Astrocyte (in vitro differentiated cells and primary cell): ENCODE data around the gene SLC22A4. TPM values are rescaled to one million over a fixed set of nuclear protein-coding genes. Genes with fewer than 3 reads are reported as not detected.

Source experiments
- DNase-seq: peaks from one replicate; pipeline ENCODE4 v3.0.0-alpha.2; 2010; ENCODE audit warnings: low read depth
- FAIRE-seq: peaks from 2 replicates; lab custom pipeline; 2011; peaks lifted over from hg19 to GRCh38; lab: Jason Lieb, UNC
- H2AFZ ChIP-seq: 2 replicates; pipeline ENCODE4 v1.6.0; 2012; ENCODE audit warnings: low read depth, low read length, inconsistent platforms
- H3K27ac ChIP-seq: 2 replicates; pipeline ENCODE4 v1.5.1; 2011; ENCODE audit warnings: low read depth, low read length, inconsistent platforms
- H3K27me3 ChIP-seq: 2 replicates; pipeline ENCODE4 v1.6.0; 2011; ENCODE audit warnings: low read length, inconsistent platforms; ENCODE audit not compliant: insufficient read depth
- H3K36me3 ChIP-seq: 2 replicates; pipeline ENCODE4 v1.5.1; 2011; ENCODE audit warnings: low read length, inconsistent platforms; ENCODE audit not compliant: insufficient read depth
- H3K4me1 ChIP-seq: 2 replicates; pipeline ENCODE4 v1.5.1; 2011; ENCODE audit warnings: low read length, inconsistent platforms; ENCODE audit not compliant: insufficient read depth
- H3K4me2 ChIP-seq: 2 replicates; pipeline ENCODE4 v1.6.0; 2012; ENCODE audit warnings: low read length, inconsistent platforms
- H3K4me3 ChIP-seq: 2 replicates; pipeline ENCODE4 v1.5.1; 2011; ENCODE audit warnings: low read depth, mild to moderate bottlenecking, low read length, inconsistent platforms; ENCODE audit not compliant: insufficient read depth
- H3K79me2 ChIP-seq: 2 replicates; pipeline ENCODE4 v1.6.0; 2012; ENCODE audit warnings: mild to moderate bottlenecking, low read length, inconsistent platforms; ENCODE audit not compliant: insufficient read depth
- H3K9ac ChIP-seq: 2 replicates; pipeline ENCODE4 v1.6.0; 2012; ENCODE audit warnings: mild to moderate bottlenecking, low read length, inconsistent platforms
- H3K9me3 ChIP-seq: 2 replicates; pipeline ENCODE4 v1.5.1; 2012; ENCODE audit warnings: low read depth, mild to moderate bottlenecking, low read length, inconsistent platforms; ENCODE audit not compliant: insufficient read depth
- H4K20me1 ChIP-seq: 2 replicates; pipeline ENCODE4 v1.6.0; 2012; ENCODE audit warnings: low read length, inconsistent platforms; ENCODE audit not compliant: insufficient read depth
- H3K27ac Mint-ChIP-seq: one replicate; pipeline ENCODE4 v1.8.0; 2021; ENCODE audit warnings: mild to moderate bottlenecking, mixed read lengths; ENCODE audit not compliant: unreplicated experiment
- H3K27me3 Mint-ChIP-seq: one replicate; pipeline ENCODE4 v1.8.0; 2021; ENCODE audit warnings: low read depth, mixed read lengths; ENCODE audit not compliant: unreplicated experiment
- H3K36me3 Mint-ChIP-seq: one replicate; pipeline ENCODE4 v1.8.0; 2021; ENCODE audit warnings: low read depth, mixed read lengths; ENCODE audit not compliant: unreplicated experiment
- H3K4me1 Mint-ChIP-seq: one replicate; pipeline ENCODE4 v1.8.0; 2021; ENCODE audit warnings: low read depth, mixed read lengths; ENCODE audit not compliant: unreplicated experiment
- H3K4me3 Mint-ChIP-seq: one replicate; pipeline ENCODE4 v1.8.0; 2021; ENCODE audit warnings: mild to moderate bottlenecking, moderate library complexity, mixed read lengths; ENCODE audit not compliant: unreplicated experiment
- H3K9me3 Mint-ChIP-seq: one replicate; pipeline ENCODE4 v1.8.0; 2021; ENCODE audit warnings: mild to moderate bottlenecking, mixed read lengths; ENCODE audit not compliant: unreplicated experiment
- EZH2 ChIP-seq: IDR thresholded peaks from 2 replicates; pipeline ENCODE4 v1.6.1; 2012; ENCODE audit warnings: mild to moderate bottlenecking, low read length, inconsistent platforms; ENCODE audit not compliant: insufficient read depth
- total RNA-seq: library from RNA; stranded (reverse); gene quantifications from 2 replicates; pipeline ENCODE4 v1.2.1, GENCODE V29; 2021
- TF ChIP-seq, protein P1 (sequence below): IDR thresholded peaks from 2 replicates; pipeline ENCODE4 v1.5.1; 2011; ENCODE audit warnings: low read depth, mild to moderate bottlenecking, inconsistent platforms, low read length, moderate library complexity; ENCODE audit not compliant: insufficient read depth

Gene SLC22A4
- total RNA-seq, 1 donor from 2014 or later = 4.5 TPM

DNA sequence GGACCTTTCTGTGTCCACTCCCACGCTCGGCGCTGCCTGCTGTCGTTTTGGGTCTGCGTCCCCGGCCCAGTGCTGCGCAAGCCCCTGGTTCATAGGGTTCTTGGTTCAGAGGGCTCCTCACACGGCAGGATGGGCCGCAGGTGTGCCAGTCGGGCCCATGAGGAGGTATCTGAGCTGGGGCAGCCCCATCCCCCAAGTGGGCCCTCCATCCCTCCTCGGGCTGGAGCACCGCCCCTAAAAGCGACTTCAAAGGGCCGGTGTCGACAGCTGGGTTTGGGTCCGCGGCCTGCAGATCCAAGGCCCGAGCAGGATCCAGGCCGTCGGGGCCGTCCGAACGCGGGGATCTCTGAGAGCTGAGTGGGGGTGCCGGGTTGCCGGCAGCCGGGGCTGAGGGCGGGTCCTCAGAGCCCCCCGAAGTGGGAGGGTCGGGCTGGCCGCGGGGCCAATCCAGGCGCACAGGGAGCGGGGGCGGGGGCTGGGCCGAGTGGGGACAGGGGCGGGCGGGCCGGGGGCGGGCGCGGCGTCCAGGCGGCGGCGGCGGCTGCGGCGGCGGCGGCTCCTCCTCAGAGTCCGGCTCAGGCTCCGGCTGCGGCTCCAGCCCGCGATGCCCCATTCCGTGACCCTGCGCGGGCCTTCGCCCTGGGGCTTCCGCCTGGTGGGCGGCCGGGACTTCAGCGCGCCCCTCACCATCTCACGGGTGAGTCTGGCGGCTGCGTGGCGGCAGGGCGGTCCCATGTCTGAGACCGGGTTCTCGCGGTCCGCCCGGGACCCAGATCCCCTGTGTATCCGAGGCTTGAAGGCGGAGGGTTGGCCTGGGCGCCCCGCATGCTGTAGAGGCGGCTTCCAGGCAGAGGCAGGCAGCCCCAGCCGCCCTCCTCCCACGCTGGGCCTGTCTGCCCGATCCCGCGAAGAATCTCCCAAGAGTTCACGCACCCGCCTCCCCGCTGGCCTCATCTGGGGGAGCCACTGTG is 36.8 kb upstream of the SLC22A4 start, which contains the start of gene PDLIM4:
Gene PDLIM4, plus strand, starts transcription at position 566 of the 971 bp plus-strand sequence. Its CDS starts 39 bp downstream, at position 605.
- H3K27ac Mint-ChIP-seq = peak within 1 kb of the TSS; percentile 86
- peak; percentile 25 for DNase-seq
- H3K9ac ChIP-seq = peak within 1 kb of the TSS; percentile 100

DNA sequence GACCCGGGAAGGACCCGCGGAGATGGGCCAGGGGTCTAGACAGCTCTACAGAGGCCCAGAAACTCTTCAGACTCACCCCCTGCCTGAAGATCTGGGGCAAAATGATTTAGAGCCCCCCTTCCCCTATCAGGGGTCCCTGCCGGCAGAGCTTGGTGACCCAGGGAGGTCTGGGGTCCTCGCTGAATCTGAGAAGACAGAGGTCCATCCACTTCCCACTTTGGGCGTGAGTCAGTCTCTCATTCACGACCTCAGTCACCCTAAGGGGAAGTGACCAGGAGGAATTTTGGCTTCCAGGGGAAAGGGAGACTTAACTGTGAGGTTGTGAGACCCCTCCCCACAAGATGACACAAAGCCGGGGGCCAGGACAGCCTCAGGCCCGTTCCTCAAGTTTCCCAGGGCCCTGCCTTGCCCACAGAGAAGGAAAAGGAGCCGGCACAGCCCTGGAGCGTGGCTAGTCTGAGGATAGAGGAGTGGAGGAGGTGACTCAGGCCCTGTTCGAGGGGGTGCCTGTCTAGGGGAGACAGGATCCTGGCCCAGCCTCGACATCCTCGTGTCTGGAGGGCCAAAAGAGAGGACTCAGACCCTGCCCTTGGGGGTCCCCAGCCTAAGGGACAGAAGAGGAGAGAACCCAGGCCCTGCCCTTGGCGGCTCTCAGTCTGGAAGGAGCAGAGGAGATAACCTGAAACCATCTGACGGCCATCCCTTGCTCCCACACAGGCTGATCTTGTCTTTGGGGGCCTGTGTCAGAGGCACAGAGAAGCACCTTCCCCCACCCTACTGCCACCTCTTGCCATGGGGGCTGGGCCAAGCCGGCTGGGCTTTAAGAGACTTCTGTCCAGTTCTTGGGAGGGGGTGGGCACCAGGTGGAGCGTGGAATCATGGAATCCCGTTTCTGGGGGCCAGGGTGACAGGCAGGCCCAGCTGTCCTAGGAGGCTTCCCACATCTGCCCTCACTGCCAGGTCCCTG is 35.8 kb upstream of the SLC22A4 start:
- no peak for FAIRE-seq
- peaks cover 6% of the 10 kb centered on the region for H3K36me3 Mint-ChIP-seq

More for the DNA sequence above, 36.8 kb upstream of the SLC22A4 start, which contains the start of gene PDLIM4:
- H3K27ac ChIP-seq = peak within 1 kb of the TSS; percentile 99
- no peak for FAIRE-seq
- peaks cover 55% of the 10 kb centered on the region for H3K79me2 ChIP-seq
- peaks cover 29% of the 10 kb centered on the region for H4K20me1 ChIP-seq
- TF ChIP-seq, protein P1, sequence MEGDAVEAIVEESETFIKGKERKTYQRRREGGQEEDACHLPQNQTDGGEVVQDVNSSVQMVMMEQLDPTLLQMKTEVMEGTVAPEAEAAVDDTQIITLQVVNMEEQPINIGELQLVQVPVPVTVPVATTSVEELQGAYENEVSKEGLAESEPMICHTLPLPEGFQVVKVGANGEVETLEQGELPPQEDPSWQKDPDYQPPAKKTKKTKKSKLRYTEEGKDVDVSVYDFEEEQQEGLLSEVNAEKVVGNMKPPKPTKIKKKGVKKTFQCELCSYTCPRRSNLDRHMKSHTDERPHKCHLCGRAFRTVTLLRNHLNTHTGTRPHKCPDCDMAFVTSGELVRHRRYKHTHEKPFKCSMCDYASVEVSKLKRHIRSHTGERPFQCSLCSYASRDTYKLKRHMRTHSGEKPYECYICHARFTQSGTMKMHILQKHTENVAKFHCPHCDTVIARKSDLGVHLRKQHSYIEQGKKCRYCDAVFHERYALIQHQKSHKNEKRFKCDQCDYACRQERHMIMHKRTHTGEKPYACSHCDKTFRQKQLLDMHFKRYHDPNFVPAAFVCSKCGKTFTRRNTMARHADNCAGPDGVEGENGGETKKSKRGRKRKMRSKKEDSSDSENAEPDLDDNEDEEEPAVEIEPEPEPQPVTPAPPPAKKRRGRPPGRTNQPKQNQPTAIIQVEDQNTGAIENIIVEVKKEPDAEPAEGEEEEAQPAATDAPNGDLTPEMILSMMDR = no peak
- no peak for TF ChIP-seq EZH2
- peak within 1 kb of the TSS; percentile 83 for H2AFZ ChIP-seq
- peak within 1 kb of the TSS; percentile 87 for H3K4me3 Mint-ChIP-seq
- H3K9me3 ChIP-seq = no peaks in the 10 kb centered on the region
- H3K27me3 Mint-ChIP-seq = peaks cover 4% of the 10 kb centered on the region
- H3K4me3 ChIP-seq = peak within 1 kb of the TSS; percentile 89
- H3K4me2 ChIP-seq = peak within 1 kb of the TSS; percentile 97
- H3K4me1 Mint-ChIP-seq = peaks cover 30% of the 10 kb centered on the region
- peaks cover 6% of the 10 kb centered on the region for H3K36me3 ChIP-seq
- H3K9me3 Mint-ChIP-seq = peaks cover 3% of the 10 kb centered on the region
- H3K27me3 ChIP-seq = no peaks in the 10 kb centered on the region
- H3K36me3 Mint-ChIP-seq = peaks cover 6% of the 10 kb centered on the region
- peaks cover 46% of the 10 kb centered on the region for H3K4me1 ChIP-seq

More for the DNA sequence above, 35.8 kb upstream of the SLC22A4 start:
- Histone ChIP-seq H3K79me2 (peaks cover 64% of the 10 kb centered on the region), H4K20me1 (peaks cover 39% of the 10 kb centered on the region), H3K9me3 (no peaks in the 10 kb centered on the region), H3K4me1 (peaks cover 55% of the 10 kb centered on the region), H3K4me2 (peak overlapping the region; percentile 97), H3K36me3 (peaks cover 14% of the 10 kb centered on the region), H3K4me3 (peak overlapping the region; percentile 89), H2AFZ (peak overlapping the region; percentile 49), H3K27ac (peak overlapping the region; percentile 99), H3K9ac (peak overlapping the region; percentile 100), H3K27me3 (no peaks in the 10 kb centered on the region)
- peaks cover 30% of the 10 kb centered on the region for H3K4me1 Mint-ChIP-seq
- peaks cover 3% of the 10 kb centered on the region for H3K9me3 Mint-ChIP-seq
- peak overlapping the region; percentile 75 for H3K27ac Mint-ChIP-seq
- H3K4me3 Mint-ChIP-seq = peak overlapping the region; percentile 87
- DNase-seq = peak; percentile 50
- no peak for TF ChIP-seq EZH2
- TF ChIP-seq, protein P1 = no peak
- peaks cover 4% of the 10 kb centered on the region for H3K27me3 Mint-ChIP-seq
